ENCODE data around the gene DEPDC1B.
A peak's percentile ranks its signal among the peaks of the same experiment; 100 is the strongest.
"Not testable (repeated sequence)": the region's sequence is repeated elsewhere in the genome, so short reads cannot be mapped to it uniquely, and the experiment has no call there.

DEPDC1B gene

DNA sequence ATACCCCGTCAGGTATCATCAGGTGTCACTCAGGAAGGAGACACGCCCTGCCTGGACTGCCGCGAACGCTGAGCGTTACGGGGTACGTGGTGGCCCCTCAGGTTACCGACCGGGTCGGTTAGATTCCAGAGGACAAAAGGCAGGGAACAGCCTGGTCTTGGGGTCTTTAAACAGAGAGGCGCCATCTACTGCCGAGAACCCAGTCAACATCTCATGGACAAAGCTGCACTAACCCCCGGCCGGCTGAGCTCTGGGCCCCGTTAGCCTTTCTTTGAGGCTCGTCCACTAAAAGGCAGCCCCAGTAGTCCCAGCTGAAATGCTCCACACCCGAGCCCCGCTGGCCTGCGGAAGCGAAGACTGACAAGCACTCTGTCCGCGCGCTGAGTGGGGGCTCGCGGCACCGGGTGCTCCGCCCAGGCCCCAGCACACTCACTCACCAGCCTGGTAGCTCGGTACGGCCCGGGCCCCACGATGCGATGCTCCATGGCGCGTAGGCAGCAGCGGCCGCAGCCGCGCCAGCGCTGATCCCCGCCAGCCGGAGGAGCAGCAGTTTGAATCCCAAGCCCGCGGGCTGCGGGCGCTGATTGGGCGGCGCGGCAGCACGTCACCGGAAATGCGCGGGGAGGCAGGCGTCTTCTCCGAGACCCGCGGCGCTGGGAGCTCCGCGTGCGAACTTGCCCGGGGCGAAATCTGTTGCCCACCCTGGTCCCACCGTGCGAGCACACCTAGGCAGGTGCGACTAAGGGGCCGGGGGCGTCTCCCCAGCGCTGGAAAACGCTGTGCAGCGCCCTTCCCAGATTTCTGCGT, at the start of gene DEPDC1B:
Gene DEPDC1B (minus strand): TSS at position 558 of the 807 bp plus-strand sequence. CDS start 73 bp downstream, at position 485.
- peak; percentile 93 for DNase-seq

- DNase-seq, result no peak
Measured at GRCh38 chr5:60744682-60745081, 44.7 kb upstream of the DEPDC1B start.

DNA sequence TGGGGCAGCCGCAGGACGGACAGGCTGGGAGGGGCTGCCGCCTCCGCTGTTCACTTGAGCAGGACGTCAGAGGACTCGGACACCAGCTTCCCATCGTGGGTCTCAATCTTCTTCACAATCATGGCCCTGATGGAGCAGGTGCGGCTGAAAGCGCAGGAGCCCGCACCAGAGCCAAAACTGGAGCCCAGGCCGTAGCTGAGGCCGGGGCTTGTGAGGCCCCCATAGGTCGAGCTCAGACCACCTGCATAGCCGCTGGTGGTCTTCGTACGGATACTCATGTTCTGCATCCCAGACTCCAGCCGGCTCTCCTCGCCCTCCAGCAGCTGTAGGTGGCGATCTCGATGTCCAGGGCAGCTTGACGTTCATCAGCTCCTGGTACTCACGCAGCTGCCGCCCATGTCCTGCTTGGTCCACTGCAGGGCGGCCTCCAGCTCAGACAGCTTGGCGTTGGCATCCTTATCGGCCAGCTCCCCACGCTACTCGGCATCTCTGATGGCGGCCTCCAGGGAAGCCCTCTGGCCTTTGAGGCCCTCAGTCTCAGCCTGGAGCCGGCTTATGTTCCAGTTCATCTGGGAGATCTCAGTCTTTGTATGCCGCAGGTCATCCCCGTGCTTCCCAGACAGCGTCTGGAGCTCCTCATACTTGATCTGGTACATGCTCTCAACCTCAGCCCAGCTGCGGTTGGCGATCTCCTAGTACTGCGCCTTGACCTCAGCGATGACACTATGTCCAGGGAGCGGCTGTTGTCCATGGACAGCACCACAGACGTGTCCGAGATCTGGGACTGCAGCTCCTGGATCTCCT, 43.7 kb upstream of the DEPDC1B start:
- no peak for DNase-seq

DNA sequence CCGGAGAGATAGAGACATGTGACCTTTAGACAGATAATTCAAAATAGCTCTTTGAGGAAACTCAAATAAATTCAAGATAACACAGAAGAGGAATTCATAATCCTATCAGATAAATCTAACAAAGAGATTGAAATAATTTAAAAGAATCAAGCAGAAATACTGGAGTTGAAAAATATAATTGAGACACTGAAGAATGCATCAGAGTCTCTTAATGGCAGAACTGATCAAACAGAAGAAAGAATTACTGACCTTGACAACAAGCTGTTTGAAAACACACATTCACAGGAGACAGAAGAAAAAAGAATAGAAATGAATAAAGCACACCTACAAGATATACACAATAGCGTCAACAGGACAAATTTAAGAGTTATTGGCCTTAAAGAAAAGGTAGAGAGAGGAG, 40.4 kb upstream of the DEPDC1B start:
- no peak for DNase-seq

DNA sequence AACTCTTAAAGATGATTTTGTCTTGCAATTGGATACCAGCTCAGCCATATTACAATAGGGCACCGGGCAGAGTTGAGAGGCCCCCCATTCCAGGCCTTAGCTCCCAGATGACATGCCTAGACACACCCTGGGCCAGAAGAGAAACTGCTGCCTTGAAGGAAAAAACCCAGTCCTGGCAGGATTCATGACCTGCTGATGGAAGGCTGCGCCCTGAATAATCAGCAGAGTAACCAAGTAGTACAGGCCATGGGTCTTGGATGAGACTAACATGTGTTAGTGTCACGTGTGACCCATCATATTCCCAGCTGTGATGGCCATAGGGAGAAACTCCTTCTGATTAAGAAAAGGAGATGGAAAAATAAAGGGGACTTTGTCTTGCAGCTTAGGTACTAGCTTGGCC, 39.0 kb upstream of the DEPDC1B start:
- DNase-seq, result no peak

- DNase-seq, result no peak
Measured at GRCh38 chr5:60738461-60738860, 38.5 kb upstream of the DEPDC1B start.

DNA sequence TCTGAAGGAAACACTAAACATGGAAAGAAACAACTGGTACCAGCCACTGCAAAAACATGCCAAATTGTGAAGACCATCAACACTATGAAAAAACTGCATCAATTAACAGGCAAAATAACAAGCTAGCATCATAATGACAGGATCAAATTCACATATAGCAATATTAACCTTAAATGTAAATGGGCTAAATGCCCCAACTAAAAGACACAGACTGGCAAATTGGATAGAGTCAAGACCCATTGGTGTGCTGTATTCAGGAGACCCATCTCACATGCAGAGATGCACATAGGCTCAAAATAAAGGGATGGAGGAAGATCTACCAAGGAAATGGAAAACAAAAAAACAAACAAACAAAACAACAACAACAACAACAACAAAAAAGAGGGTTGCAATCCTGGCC, 30.9 kb upstream of the DEPDC1B start:
- DNase-seq, result not testable (repeated sequence)

DNA sequence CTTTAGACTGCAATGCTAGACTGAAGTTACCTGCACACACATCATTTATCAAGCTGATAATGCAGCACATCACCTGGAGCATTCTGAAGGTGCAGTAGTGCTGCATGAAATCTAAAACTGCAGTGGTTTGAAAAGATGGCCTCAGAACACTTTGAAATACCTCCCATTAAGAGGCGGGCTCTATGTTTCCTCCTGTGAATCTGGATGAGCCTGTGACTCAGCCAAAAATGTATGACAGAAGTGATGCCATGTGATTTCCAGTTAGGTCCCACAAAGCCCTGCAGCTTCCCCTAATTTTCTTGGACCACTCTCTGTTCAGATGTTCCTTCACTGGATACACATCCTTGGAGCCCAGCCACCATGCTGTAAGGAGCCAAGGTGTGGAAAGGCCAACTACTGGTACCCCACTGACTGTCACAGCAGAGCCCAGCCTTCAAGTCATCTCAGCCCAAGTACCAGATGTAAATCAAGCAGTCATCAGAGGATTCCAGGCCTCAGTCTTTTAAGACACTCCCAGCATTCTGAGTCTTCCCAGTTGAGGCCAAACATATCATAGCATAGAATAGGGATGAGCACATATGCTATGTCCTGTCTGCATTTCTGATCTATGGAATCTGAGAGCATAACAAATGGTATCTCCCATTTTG, 27.2 kb upstream of the DEPDC1B start:
- DNase-seq, result no peak

DNA sequence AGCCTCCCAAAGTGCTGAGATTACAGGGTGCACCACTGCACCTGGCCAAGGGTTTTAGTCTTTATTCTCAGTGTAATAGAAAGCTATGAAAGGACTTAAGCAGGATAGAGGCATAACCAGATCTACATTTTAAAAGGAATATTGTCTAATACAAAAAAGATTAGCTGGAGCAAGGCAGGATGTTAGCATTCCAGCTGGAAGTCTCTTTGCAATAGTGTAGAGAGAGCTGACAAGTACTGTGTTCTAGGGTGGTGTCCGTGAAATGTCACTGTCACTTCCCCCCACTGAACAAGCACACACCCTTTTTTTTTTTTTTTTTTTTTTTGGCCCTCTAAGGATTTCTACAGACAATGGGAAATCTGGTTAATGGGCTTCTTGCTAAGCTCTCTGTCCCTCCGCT, 24.2 kb upstream of the DEPDC1B start:
- DNase-seq, result no peak

GRCh38 chr5:60722416-60722815, 22.4 kb upstream of the DEPDC1B start:
- DNase-seq, result no peak

DNA sequence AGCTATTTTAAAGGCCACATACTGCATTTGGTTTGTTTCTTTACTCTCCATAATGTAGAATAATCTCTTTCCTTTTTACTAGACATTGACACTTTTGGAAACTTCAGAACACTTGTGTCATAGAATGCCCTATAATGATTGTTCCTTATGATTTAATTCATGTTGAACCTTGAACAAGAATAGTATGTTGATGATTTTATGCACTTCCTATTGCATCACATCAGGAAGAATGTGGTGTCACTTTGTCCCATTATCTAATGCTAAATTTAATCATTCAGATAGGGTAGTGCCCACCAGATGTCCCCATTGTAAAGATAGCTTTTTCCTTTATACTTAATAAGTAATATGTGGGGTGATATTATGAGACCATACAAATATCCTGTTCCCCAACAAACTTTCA, 19.4 kb upstream of the DEPDC1B start:
- no peak for DNase-seq

DNA sequence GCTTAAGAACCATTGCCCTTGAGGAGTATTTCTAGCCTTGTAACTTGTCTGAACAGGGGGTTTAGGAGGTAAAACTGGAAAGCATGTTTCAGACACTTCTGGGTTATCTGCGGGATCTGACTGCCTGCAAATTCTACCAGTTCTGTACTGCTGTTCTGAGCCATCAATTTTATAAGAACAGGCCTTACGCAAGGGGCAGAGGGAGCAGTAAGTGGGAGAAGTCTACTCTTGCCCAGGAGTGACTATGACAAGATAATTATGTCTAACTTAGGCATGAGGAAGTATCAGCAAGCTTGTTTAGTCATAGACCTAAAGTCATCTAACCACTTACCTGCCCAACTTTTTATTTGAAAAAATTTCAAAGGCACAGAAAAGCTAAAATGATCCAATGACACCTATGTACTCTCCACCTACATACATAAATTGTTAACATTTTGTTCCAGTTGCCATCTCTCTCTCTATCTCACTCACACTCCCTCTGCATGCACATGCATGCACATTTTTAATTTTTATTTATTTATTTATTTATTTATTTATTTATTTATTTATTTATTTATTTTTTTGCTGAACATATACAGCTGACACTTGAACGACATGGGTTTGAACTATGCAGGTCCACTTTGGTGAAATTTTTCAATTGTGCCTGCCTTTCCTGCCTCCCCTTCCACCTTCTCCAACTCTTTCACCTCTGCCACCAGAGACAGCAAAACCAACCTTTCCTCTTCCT, 18.4 kb upstream of the DEPDC1B start:
- no peak for DNase-seq

DNA sequence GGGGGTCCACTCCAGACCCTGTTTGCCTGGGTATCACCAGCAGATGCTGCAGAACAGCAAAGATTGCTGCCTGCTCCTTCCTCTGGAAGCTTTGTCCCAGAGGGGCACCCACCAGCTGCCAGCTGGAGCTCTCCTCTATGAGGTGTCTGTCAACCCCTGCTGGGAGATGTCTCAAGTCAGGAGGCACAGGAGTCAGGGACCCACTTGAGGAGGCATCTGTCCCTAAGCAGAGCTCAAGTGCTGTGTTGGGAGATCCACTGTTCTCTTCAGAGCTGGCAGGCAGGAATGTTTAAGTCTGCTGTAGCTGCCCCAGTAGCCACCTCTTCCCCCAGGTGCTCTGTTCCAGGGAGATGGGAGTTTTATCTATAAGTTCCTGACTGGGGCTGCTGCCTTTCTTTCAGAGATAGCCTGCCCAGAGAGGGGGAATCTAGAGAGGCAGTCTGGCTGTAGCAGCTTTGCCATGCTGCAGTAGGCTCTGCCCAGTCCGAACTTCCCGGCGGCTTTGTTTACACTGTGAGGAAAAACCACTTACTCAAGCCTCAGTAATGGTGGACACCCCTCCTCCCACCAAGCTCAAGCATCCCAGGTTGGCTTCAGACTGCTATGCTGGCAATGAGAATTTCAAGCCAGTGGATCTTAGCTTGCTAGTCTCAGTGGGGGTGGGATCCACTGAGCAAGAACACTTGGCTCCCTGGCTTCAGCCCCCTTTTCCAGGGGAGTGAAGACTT, 15.4 kb upstream of the DEPDC1B start:
- DNase-seq, result not testable (repeated sequence)

- no peak for DNase-seq
Measured at GRCh38 chr5:60712950-60713349, 13.0 kb upstream of the DEPDC1B start.

- DNase-seq, result not testable (repeated sequence)
Measured at GRCh38 chr5:60711892-60712291, 11.9 kb upstream of the DEPDC1B start.

DNA sequence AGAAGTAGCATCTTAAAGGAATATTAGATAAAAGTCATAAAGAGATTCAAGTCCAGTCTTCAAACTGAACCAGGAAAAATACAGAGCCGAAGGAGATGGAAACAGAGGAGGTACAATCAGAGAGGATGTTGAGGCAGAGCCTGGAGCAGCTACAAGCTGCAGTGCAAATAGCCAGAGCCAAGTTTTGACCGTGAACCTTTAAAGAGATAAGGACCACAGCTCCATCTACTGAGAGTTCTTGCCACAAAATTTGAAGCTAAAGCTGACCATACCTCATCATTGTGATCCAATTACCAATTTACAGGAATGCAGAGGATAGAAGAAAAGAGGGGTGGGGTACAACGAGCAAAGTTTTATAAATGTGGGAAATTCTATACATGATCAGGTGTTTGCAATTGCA, 10.4 kb upstream of the DEPDC1B start:
- DNase-seq, result no peak

GRCh38 chr5:60705144-60705543, 5.2 kb upstream of the DEPDC1B start:
- DNase-seq, result no peak

GRCh38 chr5:60703944-60704343, 4.0 kb upstream of the DEPDC1B start:
- DNase-seq, result no peak

DNA sequence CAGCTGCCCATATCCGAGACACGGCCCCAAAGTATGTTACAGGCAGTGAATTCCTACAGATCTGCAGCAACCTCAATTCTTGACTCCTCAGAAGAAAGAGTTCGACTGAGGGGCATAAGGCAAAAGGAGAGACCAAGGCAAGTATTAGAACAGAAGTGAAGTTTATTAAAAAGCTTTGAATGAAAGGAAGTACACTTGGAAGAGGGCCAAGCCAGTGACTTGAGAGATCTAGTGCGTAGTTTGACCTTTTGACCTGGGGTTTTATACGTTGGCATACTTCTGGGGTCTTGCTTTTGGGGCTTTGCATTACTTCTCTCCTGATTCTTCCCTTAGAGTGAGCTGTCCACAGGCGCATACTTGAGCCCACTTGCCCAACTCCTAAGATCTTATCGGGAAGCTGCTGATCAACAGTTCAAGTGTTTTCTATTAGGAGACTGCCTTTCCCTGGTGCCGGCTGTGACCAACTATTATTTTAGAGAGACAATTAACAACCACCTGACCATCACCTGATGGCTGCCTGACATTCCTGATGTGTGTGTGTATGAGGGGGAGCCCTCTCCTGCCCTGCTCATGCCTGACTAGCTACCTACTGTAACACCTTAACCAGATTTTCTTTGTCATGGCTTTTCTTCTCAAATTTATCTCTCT, 1.5 kb upstream of the DEPDC1B start:
- no peak for DNase-seq

GRCh38 chr5:60700416-60700757, 421 bp upstream of the DEPDC1B start:
- DNase-seq, result no peak

- no peak for DNase-seq
Measured at GRCh38 chr5:60699288-60699608, 718 bp downstream of the DEPDC1B start.

- no peak for DNase-seq
Measured at GRCh38 chr5:60698336-60698735, 1.6 kb downstream of the DEPDC1B start.

Data from activated CD8-positive, alpha-beta memory T cell treated with anti-CD3 and anti-CD28 coated beads, Interleukin-2, amount 50 U/mL, for 48 hours (primary cell).